SK-N-MC (cell line): Measurements from ENCODE around the gene SPTLC2.

Experiments
- EZH2 ChIP-seq: fragments of 200-600 bp; sonication (generic); IDR thresholded peaks from one replicate; pipeline ENCODE4 v1.6.1; 2017; ENCODE audit warnings: antibody characterized with exemption
- FOXP2 ChIP-seq: optimal IDR thresholded peaks from 2 replicates; pipeline ENCODE3; 2011; ENCODE audit warnings: mild to moderate bottlenecking, moderate library complexity; ENCODE audit not compliant: insufficient read depth; ENCODE audit errors: extremely low read length, control extremely low read depth
- POLR2AphosphoS5 ChIP-seq: IDR thresholded peaks from 2 replicates; pipeline ENCODE4 v1.6.1; 2012; ENCODE audit warnings: mild to moderate bottlenecking, low read depth, low read length, borderline replicate concordance

- TF ChIP-seq POLR2AphosphoS5, result no peak
- TF ChIP-seq EZH2, result no peak
- no peak for TF ChIP-seq FOXP2
Observed at GRCh38 chr14:77570706-77571268, 45.6 kb downstream of the SPTLC2 start.
